Endometrial microvascular endothelial cells (primary cell): Measurements from ENCODE around the gene SNX19. TPM values are rescaled to one million over a fixed set of nuclear protein-coding genes. Genes with fewer than 3 reads are reported as not detected.

ENCODE experiments used
- in situ Hi-C: cut with HindIII; loops from 2 replicates; pipeline ENCODE4 v1.10.0; 2017; ENCODE audit warnings: low sequenced_read_pairs, low pct_unique_long_range_greater_than_20kb; ENCODE audit errors: inconsistent ontology term
- total RNA-seq: library from RNA; depleted of rRNA; stranded (reverse); fragments of >200 nt; gene quantifications from one replicate; pipeline ENCODE4 v1.2.3, GENCODE V29; 2015; ENCODE audit errors: inconsistent ontology term

The SNX19 gene
- total RNA-seq, 1 donor from 2014 or later: 53.4 TPM

DNA sequence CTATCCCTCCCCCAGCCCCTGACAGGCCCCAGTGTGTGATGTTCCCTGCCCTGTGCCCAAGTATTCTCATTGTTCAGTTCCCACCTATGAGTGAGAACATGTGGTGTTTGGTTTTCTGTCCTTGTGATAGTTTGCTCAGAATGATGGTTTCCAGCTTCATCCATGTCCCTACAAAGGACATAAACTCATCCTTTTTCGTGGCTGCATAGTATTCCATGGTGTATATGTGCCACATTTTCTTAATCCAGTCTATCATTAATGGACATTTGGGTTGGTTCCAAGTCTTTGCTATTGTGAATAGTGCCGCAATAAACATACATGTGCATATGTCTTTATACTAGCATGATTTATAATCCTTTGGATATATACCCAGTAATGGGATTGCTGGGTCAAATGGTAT is 60.6 kb downstream of the SNX19 start:
- in situ Hi-C loops: loop anchor here (25.0 kb wide), 1 partner anchor 418 kb away; the partner anchor contains the start of genes ADAMTS15 and ADAMTS8

- in situ Hi-C loops: loop anchor here (25.0 kb wide), 1 partner anchor 417 kb away; the partner anchor contains the start of genes ADAMTS15 and ADAMTS8
Measured at GRCh38 chr11:130854483-130854882, 61.8 kb downstream of the SNX19 start.

DNA sequence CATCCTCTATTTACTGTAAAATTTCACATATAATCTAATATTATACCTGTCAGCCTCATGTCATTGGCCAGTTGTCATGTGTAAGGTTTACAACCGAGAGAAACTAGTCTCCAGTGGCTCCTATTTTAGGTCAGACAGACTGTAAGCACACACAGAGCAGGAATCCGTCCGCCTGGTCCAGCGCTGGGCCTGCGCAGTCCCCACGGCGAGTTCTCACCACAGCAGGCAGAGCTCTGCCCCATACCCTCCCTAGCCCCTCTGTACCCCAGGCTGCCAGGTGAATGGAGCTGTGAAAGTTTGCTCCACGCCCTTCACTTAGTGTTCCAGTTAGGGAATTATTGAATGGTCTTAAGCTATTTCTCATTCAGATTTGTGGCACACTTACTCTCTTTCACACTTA is 63.7 kb downstream of the SNX19 start:
- in situ Hi-C loops: loop anchor here (25.0 kb wide), 1 partner anchor 415 kb away; the partner anchor contains the start of genes ADAMTS15 and ADAMTS8

DNA sequence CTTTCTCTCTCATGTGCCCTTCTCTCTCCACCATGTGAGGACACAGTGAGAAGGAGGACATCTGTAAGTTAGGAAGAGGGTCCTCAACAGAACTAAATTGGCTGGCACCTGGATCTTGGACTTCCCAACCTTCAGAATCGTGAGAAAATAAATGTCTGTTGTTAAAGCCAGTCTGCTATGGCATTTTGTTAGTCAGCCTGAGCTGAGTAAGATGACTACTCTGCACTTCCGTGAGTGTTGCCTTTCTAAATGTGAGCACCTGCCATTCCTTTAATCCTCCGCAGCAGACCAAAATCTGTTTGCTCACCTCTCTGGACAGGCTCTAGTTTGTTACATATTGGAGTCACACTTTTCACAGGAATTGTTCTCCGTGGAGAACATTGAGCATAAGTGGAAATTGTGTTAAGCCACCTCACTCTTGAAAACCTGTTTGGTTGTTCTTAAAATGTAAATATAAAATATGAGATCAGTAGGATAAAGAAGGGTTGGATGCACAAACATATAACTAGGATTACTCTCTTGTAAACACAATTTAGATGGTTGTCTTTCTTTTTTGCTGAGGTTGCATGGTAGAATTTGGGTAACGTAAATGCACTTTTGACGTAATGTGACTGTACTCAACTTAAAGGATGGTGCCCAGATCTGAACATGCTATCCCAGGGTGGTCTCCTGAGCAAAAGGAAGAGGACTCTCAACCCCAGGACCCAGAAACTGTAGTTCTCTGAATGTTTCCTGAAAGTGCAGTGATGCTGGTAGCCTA is 65.9 kb downstream of the SNX19 start:
- in situ Hi-C loops: loop anchor here (25.0 kb wide), 1 partner anchor 413 kb away; the partner anchor contains the start of genes ADAMTS15 and ADAMTS8

GRCh38 chr11:130849215-130849568 is 67.1 kb downstream of the SNX19 start:
- in situ Hi-C loops: no loop called here

DNA sequence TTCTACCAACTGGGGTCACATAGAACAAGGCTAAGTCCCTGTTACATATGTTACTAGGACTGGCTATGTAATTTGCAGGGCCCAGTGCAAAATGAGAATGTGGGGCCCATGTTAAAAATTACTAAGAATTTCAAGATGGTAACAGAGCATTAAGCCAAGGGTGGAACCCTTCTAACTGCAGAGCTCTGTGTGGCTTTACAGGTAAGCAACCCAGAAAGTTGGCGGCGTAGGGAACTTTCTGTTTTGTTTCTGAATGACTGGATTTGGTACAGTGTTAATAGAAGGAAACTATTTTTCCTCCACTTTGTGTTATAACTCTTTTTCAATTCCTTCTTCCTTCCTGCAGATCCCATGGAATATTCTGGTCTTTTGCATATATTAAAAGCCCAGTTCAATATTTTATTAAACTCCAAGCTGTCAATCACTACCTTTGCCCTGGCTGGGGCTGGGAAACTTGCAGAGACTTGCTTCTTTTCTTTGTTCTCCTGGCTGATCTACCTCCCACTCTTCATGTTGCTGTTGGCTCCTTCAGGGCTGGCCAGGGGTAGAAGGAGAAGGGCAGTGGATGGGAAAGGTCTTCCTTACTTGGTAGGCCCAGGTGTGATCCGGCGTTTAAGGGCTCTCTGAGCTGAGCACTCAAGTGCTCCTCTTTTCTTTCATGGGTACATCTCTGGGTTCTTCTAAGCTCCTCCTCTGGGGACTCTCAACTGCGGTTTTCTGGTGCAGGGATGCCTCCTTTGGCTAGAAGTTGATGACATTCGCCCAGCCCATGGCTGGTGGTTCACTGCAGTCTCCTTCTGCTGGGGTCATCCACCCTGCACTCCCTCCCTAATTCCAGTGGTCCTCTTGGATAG is 67.7 kb downstream of the SNX19 start:
- in situ Hi-C loops: no loop called here

DNA sequence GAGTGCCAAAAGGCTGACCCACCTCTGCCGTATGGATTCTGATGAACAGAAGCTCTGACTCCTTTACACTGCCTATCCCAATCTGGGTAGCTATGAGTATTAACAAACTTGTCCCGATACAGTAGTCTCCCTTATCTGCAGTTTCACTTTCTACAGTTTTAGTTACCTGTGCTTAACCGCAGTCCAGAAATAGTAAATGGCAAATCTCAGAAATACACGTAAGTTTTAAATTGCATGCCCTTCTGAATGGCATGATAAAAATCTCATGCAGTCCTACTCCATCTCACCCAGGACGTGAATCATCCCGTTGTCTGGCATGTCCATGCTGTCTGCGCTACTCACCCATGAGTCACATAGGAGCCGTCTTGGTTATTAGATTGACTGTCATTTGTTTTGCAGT is 68.8 kb downstream of the SNX19 start:
- in situ Hi-C loops: no loop called here

DNA sequence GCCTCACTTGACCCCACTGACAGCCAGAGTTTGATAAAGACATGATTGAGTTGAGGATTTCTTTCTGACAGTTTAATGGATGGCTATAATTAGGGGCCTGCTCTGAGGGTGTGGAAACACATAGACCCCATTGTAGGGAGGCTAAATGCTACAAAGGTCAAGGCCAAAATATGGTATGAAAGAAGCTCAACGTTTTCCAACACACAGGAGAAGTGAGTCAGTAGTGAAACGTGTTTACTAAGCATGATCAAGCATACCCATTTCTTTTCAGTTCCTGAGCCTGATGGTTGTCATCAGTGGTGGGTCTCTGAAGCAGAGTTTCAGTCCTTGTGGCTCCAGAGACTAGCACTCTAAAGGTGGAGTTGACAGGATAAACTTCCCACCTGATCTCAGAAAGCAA is 69.7 kb downstream of the SNX19 start:
- in situ Hi-C loops: no loop called here

DNA sequence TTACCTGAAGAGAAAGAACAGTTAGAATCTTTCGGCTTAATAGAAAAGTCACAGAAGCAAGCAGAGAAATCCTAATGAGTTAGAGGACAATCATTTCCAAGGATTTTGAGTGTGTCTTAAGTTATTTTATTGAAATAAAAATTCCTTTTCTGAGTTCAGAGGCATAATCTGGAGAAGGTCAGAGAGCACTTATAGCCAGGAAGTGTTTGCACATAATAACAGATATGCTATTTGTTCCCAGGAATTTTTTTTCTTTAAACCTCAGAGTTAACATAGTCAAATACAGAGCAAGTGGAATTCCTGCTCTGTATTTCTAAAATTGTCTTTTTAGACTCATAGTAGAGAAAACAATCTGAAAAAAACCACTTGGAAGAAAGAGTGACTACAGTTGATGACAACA is 74.3 kb downstream of the SNX19 start:
- in situ Hi-C loops: no loop called here

- in situ Hi-C loops: no loop called here
Measured at GRCh38 chr11:130840679-130841078, 75.6 kb downstream of the SNX19 start.

- in situ Hi-C loops: no loop called here
Measured at GRCh38 chr11:130839981-130840666, 76.2 kb downstream of the SNX19 start.

DNA sequence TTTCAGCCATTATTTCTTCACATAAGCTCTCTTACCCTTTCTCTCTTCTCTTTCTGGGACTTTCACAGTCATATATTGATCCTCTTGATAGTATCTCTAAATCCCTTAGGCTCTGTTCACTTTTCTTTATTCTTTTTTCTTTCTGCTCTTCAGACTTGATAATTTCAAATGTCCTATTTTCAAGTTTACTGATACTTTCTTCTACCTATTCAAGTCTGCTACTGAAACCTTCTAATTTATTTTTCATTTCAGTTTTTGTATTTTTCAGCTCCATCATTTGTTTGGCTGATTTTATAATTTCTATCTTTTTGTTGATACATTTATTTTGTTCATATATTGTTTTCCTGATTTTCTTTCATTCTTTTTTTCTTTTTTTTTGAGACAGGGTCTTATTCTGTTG is 79.1 kb downstream of the SNX19 start:
- in situ Hi-C loops: no loop called here

DNA sequence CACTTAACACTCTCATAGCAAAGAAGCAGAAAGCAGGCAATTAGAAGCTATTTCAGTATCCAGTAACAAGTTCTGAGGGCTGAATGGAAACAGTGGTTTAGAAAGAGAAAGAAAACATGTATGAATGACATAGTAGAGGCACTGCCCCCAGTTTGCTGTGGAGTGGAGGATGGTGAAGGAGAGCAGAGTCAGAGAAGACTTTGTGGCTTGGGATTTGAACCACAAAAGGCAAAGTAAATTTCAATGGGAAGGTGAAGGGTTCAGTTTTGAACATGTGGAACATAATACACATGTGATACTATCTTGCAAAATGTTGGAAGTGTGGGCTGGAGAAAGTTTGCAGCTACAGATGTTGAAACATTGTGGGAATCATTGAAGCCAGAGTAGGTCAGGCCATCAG is 81.4 kb downstream of the SNX19 start:
- in situ Hi-C loops: no loop called here

DNA sequence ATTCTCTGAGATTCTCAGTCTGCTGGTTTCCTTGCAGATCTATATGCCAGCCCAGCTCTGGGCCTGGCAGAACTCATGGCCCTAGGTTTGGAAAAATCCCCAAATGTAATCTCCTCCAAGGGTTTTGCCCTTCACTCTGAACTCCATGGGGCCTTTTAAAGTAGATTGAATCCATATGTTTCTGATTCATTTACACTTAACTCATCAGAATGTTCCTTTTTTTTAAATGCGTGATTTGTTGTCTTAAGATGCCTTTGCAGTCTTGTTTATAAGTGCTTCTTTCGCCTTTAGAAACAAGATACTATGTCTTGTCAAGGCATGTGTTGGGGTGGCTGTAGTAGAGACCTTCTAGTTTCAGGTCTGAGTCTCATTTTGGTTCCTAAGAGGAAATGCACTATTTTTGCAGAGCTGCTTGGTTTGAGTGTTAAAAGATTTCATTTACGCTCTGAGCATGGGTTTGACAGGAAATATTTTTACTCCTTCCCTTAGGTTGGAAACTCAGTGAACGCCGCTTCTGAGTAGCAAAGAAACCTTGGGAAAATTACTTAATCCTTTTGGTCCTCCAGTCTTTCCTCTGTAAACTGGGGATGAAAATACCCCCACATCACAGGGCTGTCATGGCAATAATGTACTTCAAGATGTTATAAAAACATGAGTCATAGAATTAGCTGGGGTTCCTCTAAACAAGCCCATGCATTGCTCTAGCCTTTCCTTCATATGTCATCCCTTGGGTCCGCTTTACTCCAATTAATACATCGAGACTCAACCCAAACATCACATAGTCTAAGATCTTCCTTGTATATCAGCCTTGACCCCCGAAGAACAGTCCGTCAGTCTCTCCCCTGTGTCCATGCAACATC is 83.5 kb downstream of the SNX19 start:
- in situ Hi-C loops: no loop called here

DNA sequence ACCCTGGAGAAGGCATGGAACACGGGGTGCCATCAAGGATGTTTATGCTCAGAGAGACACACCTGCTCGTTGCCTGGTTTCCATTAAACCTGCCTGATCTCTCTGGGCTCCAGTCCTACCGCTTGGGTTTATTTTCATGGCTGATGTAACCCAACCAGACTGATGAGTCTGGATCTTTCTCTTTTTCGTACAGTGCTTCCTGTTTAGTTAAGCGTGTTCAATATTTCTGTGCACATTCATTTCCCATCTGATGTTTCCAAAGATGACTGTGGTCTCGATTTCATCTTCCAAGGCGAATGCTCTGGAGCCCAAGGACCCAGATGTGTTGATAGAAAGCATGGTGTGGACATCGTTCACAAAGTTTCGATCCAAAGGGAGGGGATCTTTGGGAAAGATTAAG is 84.3 kb downstream of the SNX19 start:
- in situ Hi-C loops: no loop called here

- in situ Hi-C loops: no loop called here
Measured at GRCh38 chr11:130831506-130831905, 84.8 kb downstream of the SNX19 start.

GRCh38 chr11:130830566-130830965 is 85.7 kb downstream of the SNX19 start:
- in situ Hi-C loops: no loop called here

GRCh38 chr11:130829920-130830511 is 86.3 kb downstream of the SNX19 start:
- in situ Hi-C loops: no loop called here
